IMR-90 (cell line): Measurements from ENCODE around the gene GGT6. TPM values are rescaled to one million over a fixed set of nuclear protein-coding genes. Genes with fewer than 3 reads are reported as not detected.

Experiments
- ATAC-seq: fragments of 200-7000 bp; cut with Tn5 transposase; 2 replicates; pipeline ENCODE4 v1.9.1; 2020; ENCODE audit warnings: low read depth, mild to moderate bottlenecking, moderate library complexity
- BruUV-seq: library from RNA; stranded (reverse); fragments of 400-500 nt; replicated peaks from 2 replicates; lab custom pipeline; 2021; lab: Mats Ljungman, UMichigan
- CTCF ChIA-PET: fragments of 300-600 bp; formaldehyde crosslinking; extraction: SDS; loops from one replicate; lab custom pipeline; 2021; ENCODE audit warnings: antibody characterized with exemption; lab: Yijun Ruan, JAX
- POLR2A ChIA-PET: fragments of 300-600 bp; sonication (Branson Sonifier 250); formaldehyde crosslinking; loops from one replicate; lab custom pipeline; 2022; ENCODE audit warnings: antibody characterized with exemption; ENCODE audit not compliant: unreplicated experiment; lab: Charles Lee
- DNase-seq: peaks from one replicate; pipeline ENCODE4 v3.0.0; 2013
- H2AFZ ChIP-seq: replicated peaks from 2 replicates; pipeline ENCODE3; 2013; ENCODE audit warnings: low read length, mild to moderate bottlenecking; ENCODE audit not compliant: poor library complexity
- H2AK5ac ChIP-seq: 2 replicates; pipeline ENCODE4 v1.6.1; 2013; ENCODE audit warnings: low read depth, low read length, inconsistent platforms
- H2AK9ac ChIP-seq: replicated peaks from 2 replicates; pipeline ENCODE3; 2013; ENCODE audit warnings: mild to moderate bottlenecking, low read depth, low read length, moderate library complexity; ENCODE audit not compliant: poor library complexity
- H2BK120ac ChIP-seq: 2 replicates; pipeline ENCODE4 v1.6.1; 2013; ENCODE audit warnings: low read depth, low read length, inconsistent platforms
- H2BK15ac ChIP-seq: 3 replicates; pipeline ENCODE4 v1.6.1; 2013; ENCODE audit warnings: low read depth, low read length, inconsistent platforms
- H2BK20ac ChIP-seq: 2 replicates; pipeline ENCODE4 v1.6.1; 2013; ENCODE audit warnings: low read depth, mild to moderate bottlenecking, inconsistent platforms, low read length, moderate library complexity
- H2BK5ac ChIP-seq: 2 replicates; pipeline ENCODE4 v1.6.1; 2013; ENCODE audit warnings: mild to moderate bottlenecking, low read depth, low read length, inconsistent platforms; ENCODE audit not compliant: poor library complexity, severe bottlenecking
- H3K14ac ChIP-seq: replicated peaks from 2 replicates; pipeline ENCODE4 v1.6.1; 2013; ENCODE audit warnings: low read depth, low read length, inconsistent platforms
- H3K18ac ChIP-seq: 2 replicates; pipeline ENCODE4 v1.6.1; 2013; ENCODE audit warnings: low read depth, low read length, control low read depth
- H3K23ac ChIP-seq: 2 replicates; pipeline ENCODE4 v1.6.1; 2013; ENCODE audit warnings: low read depth, low read length, inconsistent platforms
- H3K27ac ChIP-seq: 2 replicates; pipeline ENCODE4 v1.5.1; 2013; ENCODE audit warnings: mild to moderate bottlenecking, control low read depth, low read length; ENCODE audit not compliant: insufficient read depth
- H3K27me3 ChIP-seq: 2 replicates; pipeline ENCODE4 v1.6.1; 2013; ENCODE audit warnings: low read length; ENCODE audit not compliant: control insufficient read depth, insufficient read depth
- H3K36me3 ChIP-seq: 2 replicates; pipeline ENCODE4 v1.6.1; 2013; ENCODE audit warnings: low read length, mixed read lengths; ENCODE audit not compliant: control insufficient read depth, insufficient read depth
- H3K4ac ChIP-seq: 2 replicates; pipeline ENCODE4 v1.6.1; 2013; ENCODE audit warnings: low read depth, low read length, inconsistent platforms
- H3K4me1 ChIP-seq: 2 replicates; pipeline ENCODE4 v1.6.1; 2013; ENCODE audit warnings: low read length, mixed read lengths; ENCODE audit not compliant: control insufficient read depth, insufficient read depth
- H3K4me2 ChIP-seq: 2 replicates; pipeline ENCODE4 v1.6.1; 2013; ENCODE audit warnings: low read depth, mild to moderate bottlenecking, control low read depth, low read length, moderate library complexity
- H3K4me3 ChIP-seq: 2 replicates; pipeline ENCODE4 v1.5.1; 2013; ENCODE audit warnings: low read depth, mild to moderate bottlenecking, control low read depth, low read length, moderate library complexity; ENCODE audit not compliant: insufficient read depth
- H3K56ac ChIP-seq: 2 replicates; pipeline ENCODE4 v1.6.1; 2013; ENCODE audit warnings: low read length, inconsistent platforms; ENCODE audit not compliant: insufficient read depth; ENCODE audit errors: extremely low read depth
- H3K79me1 ChIP-seq, 2 experiments: 2 replicates each; pipeline ENCODE4 v1.6.1; 2013; ENCODE audit warnings: low read length in 2 of 2, inconsistent platforms in 1 of 2, low read depth in 1 of 2
- H3K9ac ChIP-seq: 2 replicates; pipeline ENCODE4 v1.6.1; 2013; ENCODE audit warnings: low read depth, low read length, control low read depth
- H3K9me1 ChIP-seq: 2 replicates; pipeline ENCODE4 v1.6.1; 2013; ENCODE audit warnings: low read length, inconsistent platforms; ENCODE audit not compliant: insufficient read depth
- H3K9me3 ChIP-seq: 2 replicates; pipeline ENCODE4 v1.6.1; 2013; ENCODE audit warnings: low read length; ENCODE audit not compliant: control insufficient read depth, insufficient read depth
- H4K20me1 ChIP-seq: 2 replicates; pipeline ENCODE4 v1.6.1; 2013; ENCODE audit warnings: low read length, inconsistent platforms; ENCODE audit not compliant: insufficient read depth
- H4K5ac ChIP-seq: 2 replicates; pipeline ENCODE4 v1.6.1; 2013; ENCODE audit warnings: mild to moderate bottlenecking, low read depth, low read length, control low read depth
- H4K8ac ChIP-seq, 2 experiments: 2 replicates each; pipeline ENCODE4 v1.6.1; 2013; ENCODE audit warnings: low read depth in 2 of 2, low read length in 2 of 2, control low read depth in 1 of 2, inconsistent platforms in 1 of 2
- H4K91ac ChIP-seq: 2 replicates; pipeline ENCODE4 v1.6.1; 2013; ENCODE audit warnings: low read depth, low read length, inconsistent platforms; ENCODE audit not compliant: insufficient read depth
- CEBPB ChIP-seq: IDR thresholded peaks from 2 replicates; pipeline ENCODE4 v1.6.1; 2012; ENCODE audit warnings: low read depth, low read length, improper control_type of control experiment
- MAFK ChIP-seq: IDR thresholded peaks from 2 replicates; pipeline ENCODE4 v1.6.1; 2012; ENCODE audit warnings: low read depth, low read length, improper control_type of control experiment
- MXI1 ChIP-seq: IDR thresholded peaks from 2 replicates; pipeline ENCODE4 v1.6.1; 2012; ENCODE audit warnings: low read depth, mild to moderate bottlenecking, low read length, moderate library complexity, borderline replicate concordance
- RFX5 ChIP-seq: IDR thresholded peaks from 2 replicates; pipeline ENCODE4 v1.8.0; 2012; ENCODE audit warnings: low read depth, mild to moderate bottlenecking, low read length, moderate library complexity
- SMC3 ChIP-seq: fragments of 150-350 bp; IDR thresholded peaks from 2 replicates; pipeline ENCODE4 v1.6.1; 2016; ENCODE audit warnings: low read depth, mild to moderate bottlenecking, antibody characterized with exemption, low read length, moderate library complexity
- WGBS, 2 experiments: methylation state at CpG; one replicate each; pipeline versions ENCODE4 v1.1.5 to v1.1.7; 2013; ENCODE audit warnings: missing lambda C conversion rate in 2 of 2; ENCODE audit not compliant: insufficient read length in 1 of 2; ENCODE audit errors: extremely low coverage in 2 of 2; 5-methylcytosine and 5-hydroxymethylcytosine counted together
- dilution Hi-C: fragments of 300-500 bp; cut with HindIII; formaldehyde crosslinking; loops from one replicate; pipeline ENCODE4 v1.14.3; 2018; ENCODE audit warnings: low sequenced_read_pairs; ENCODE audit not compliant: unreplicated experiment
- in situ Hi-C: fragments of 300-500 bp; cut with MboI; formaldehyde crosslinking; loops from 3 replicates; pipeline ENCODE4 v1.14.3; 2019; ENCODE audit warnings: low sequenced_read_pairs, inconsistent platforms, mixed read lengths
- intact Hi-C: fragments of 100-400 bp; cut with micrococcal nuclease; formaldehyde crosslinking; loops from 2 replicates; pipeline ENCODE4 v1.10.0; 2022
- polyA plus RNA-seq, 3 experiments: library from polyadenylated mRNA; depleted of rRNA; stranded (reverse); fragments of >200 nt; gene quantifications; 2 replicates each; pipeline ENCODE4 v1.2.3, GENCODE V29; 2012; ENCODE audit warnings: low replicate concordance in 1 of 3
- total RNA-seq: library from RNA; depleted of rRNA; stranded (reverse); fragments of >200 nt; gene quantifications from 2 replicates; pipeline ENCODE4 v1.2.3, GENCODE V29; 2012
- TF ChIP-seq, protein P1 (sequence below): fragments of 150-350 bp; IDR thresholded peaks from 2 replicates; pipeline ENCODE4 v1.6.1; 2017; ENCODE audit warnings: mild to moderate bottlenecking, antibody characterized with exemption, low read length, low read depth
- TF ChIP-seq, protein P2 (sequence below): conservative IDR thresholded peaks from 2 replicates; pipeline ENCODE4 v1.5.1; 2012; ENCODE audit warnings: mild to moderate bottlenecking, low read depth, low read length, improper control_type of control experiment

GGT6 gene
- total and polyA plus RNA-seq, 2 of the 4 experiments (the other 2 are of a cell fraction), result not detected

- no peak overlapping the region for H2BK120ac ChIP-seq
- H4K8ac ChIP-seq, result no peak overlapping the region
- ChIA-PET CTCF (no interaction called here), POLR2A (interaction anchor here (0.6 kb wide), 1 partner anchor 364 kb away, joined by 18 read pairs; no protein-coding TSS in a partner anchor)
- H3K79me1 ChIP-seq, result peaks cover 3 to 24% of the 10 kb centered on the region in 2 experiments
- H3K4me3 ChIP-seq, result no peak overlapping the region
- no peak overlapping the region for H4K91ac ChIP-seq
- no peak overlapping the region for H4K5ac ChIP-seq
- no peaks in the 10 kb centered on the region for H3K27me3 ChIP-seq
- H4K20me1 ChIP-seq, result peaks cover 3% of the 10 kb centered on the region; the same call in 1 of the 2 replicates
- no peak overlapping the region for H3K4me2 ChIP-seq
- no peak for ATAC-seq
- no peaks in the 10 kb centered on the region for H3K9me3 ChIP-seq
- no peak overlapping the region for H3K18ac ChIP-seq
- H3K36me3 ChIP-seq, result peaks cover 69% of the 10 kb centered on the region
- peaks cover 2% of the 10 kb centered on the region; the same call in 1 of the 2 replicates for H3K4me1 ChIP-seq
- H2AK5ac ChIP-seq, result no peak overlapping the region
- in situ Hi-C loops (no loop called here), dilution Hi-C loops (no loop called here), intact Hi-C loops (no loop called here)
- peak overlapping the region; percentile 70 for H2AK9ac ChIP-seq
- H2BK15ac ChIP-seq, result no peak overlapping the region
- TF ChIP-seq RFX5 (no peak), MAFK (no peak), CEBPB (no peak), SMC3 (no peak), MXI1 (no peak)
- TF ChIP-seq, protein P1, sequence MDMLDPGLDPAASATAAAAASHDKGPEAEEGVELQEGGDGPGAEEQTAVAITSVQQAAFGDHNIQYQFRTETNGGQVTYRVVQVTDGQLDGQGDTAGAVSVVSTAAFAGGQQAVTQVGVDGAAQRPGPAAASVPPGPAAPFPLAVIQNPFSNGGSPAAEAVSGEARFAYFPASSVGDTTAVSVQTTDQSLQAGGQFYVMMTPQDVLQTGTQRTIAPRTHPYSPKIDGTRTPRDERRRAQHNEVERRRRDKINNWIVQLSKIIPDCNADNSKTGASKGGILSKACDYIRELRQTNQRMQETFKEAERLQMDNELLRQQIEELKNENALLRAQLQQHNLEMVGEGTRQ, result no peak
- TF ChIP-seq, protein P2, sequence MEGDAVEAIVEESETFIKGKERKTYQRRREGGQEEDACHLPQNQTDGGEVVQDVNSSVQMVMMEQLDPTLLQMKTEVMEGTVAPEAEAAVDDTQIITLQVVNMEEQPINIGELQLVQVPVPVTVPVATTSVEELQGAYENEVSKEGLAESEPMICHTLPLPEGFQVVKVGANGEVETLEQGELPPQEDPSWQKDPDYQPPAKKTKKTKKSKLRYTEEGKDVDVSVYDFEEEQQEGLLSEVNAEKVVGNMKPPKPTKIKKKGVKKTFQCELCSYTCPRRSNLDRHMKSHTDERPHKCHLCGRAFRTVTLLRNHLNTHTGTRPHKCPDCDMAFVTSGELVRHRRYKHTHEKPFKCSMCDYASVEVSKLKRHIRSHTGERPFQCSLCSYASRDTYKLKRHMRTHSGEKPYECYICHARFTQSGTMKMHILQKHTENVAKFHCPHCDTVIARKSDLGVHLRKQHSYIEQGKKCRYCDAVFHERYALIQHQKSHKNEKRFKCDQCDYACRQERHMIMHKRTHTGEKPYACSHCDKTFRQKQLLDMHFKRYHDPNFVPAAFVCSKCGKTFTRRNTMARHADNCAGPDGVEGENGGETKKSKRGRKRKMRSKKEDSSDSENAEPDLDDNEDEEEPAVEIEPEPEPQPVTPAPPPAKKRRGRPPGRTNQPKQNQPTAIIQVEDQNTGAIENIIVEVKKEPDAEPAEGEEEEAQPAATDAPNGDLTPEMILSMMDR, result no peak
- H3K9me1 ChIP-seq, result peaks cover 3% of the 10 kb centered on the region; the same call in 1 of the 2 replicates
- H3K14ac ChIP-seq, result no peak overlapping the region
- no peak overlapping the region for H3K56ac ChIP-seq
- DNase-seq, result peak; percentile 18
- no TSS peak for BruUV-seq
- no peak overlapping the region for H3K4ac ChIP-seq
- no peak overlapping the region for H2BK20ac ChIP-seq
- H2BK5ac ChIP-seq, result no peak overlapping the region
- peak overlapping the region; percentile 23 for H2AFZ ChIP-seq
- H3K9ac ChIP-seq, result no peak overlapping the region
- H3K23ac ChIP-seq, result no peak overlapping the region
- 88% methylated on average over 8 of the region's 24 CpGs; no CpG with 5 or more reads in 1 of the 2 experiments for WGBS, 2 experiments
- H3K27ac ChIP-seq, result no peak overlapping the region
Observed at GRCh38 chr17:4548721-4549531, 11.5 kb downstream of the GGT6 start.
